ENCODE measurements around the gene ADAMTSL1. TPM values are rescaled to one million over a fixed set of nuclear protein-coding genes. Genes with fewer than 3 reads are reported as not detected.

The ADAMTSL1 gene
- total and polyA plus RNA-seq, 2 of the 8 experiments (the other 6 are each of a cell fraction or from before 2014, with no cell fraction given) = 0.84 to 1.1 TPM

- H2AK5ac ChIP-seq (ENCODE audit: low read depth, low read length) = no peak overlapping the region
- H2BK5ac ChIP-seq (ENCODE audit: low read depth, low read length) = no peak overlapping the region
- DNase-seq (ENCODE audit: low read depth in 1 of 2, low spot score in 2 of 2) (no peak), FAIRE-seq (no peak)
- no peak overlapping the region for H4K8ac ChIP-seq (ENCODE audit: extremely low read depth, insufficient read depth, low read length)
- H3K4me2 ChIP-seq (ENCODE audit: insufficient read depth in 1 of 2, low read depth in 2 of 2, low read length in 2 of 2) = no peak overlapping the region
- H3K4me3 ChIP-seq (ENCODE audit: extremely low read depth in 1 of 4, insufficient read depth in 2 of 4, low read depth in 3 of 4, low read length in 4 of 4) = no peak overlapping the region
- no peak overlapping the region for H2BK12ac ChIP-seq (ENCODE audit: low read depth, low read length)
- ChIA-PET POLR2A (ENCODE audit: partially characterized antibody) (no interaction called here), CTCF (ENCODE audit: partially characterized antibody) (interaction anchor here (0.6 to 1.5 kb wide), 3 partner anchors 69 to 318 kb away, joined by 3 to 4 read pairs (median 3); no protein-coding TSS in a partner anchor)
- no peak overlapping the region for H3K9ac ChIP-seq (replicated peaks in 1 of 4; ENCODE audit: extremely low read depth in 1 of 4, low read depth in 3 of 4, low read length in 3 of 4)
- no peaks in the 10 kb centered on the region for H3K27me3 ChIP-seq (replicated peaks in 1 of 4; ENCODE audit: control insufficient read depth in 3 of 4, extremely low read depth in 1 of 4, insufficient read depth in 3 of 4, low read length in 3 of 4)
- no peak overlapping the region for H3K18ac ChIP-seq (ENCODE audit: extremely low read depth, low read length)
- no peak overlapping the region for H2AFZ ChIP-seq (ENCODE audit: low read length)
- whole genome bisulfite sequencing, 2 experiments (ENCODE audit: extremely low coverage in 1 of 2, insufficient coverage in 1 of 2, insufficient read length in 1 of 2, insufficient replicate concordance in 2 of 2, low coverage in 1 of 2, low lambda C conversion rate in 2 of 2, missing lambda C conversion rate in 1 of 2) = 90% methylated on average over 10 of the region's 10 CpGs; no CpG with 5 or more reads in 1 of the 2 experiments
- H3K23me2 ChIP-seq (ENCODE audit: low read depth, low read length) = no peaks in the 10 kb centered on the region
- H3K27ac ChIP-seq (ENCODE audit: low read depth, low read length) = no peak overlapping the region
- H3K79me1 ChIP-seq (ENCODE audit: low read depth, low read length) = no peaks in the 10 kb centered on the region
- H4K91ac ChIP-seq (replicated peaks; ENCODE audit: insufficient read length, low read length) = no peak overlapping the region
- H2BK15ac ChIP-seq (ENCODE audit: low read length) = no peak overlapping the region
- H3K4me1 ChIP-seq (replicated peaks in 1 of 4; ENCODE audit: control insufficient read depth in 3 of 4, insufficient read depth in 4 of 4, low read length in 3 of 4) = no peaks in the 10 kb centered on the region
- H3K9me3 ChIP-seq (ENCODE audit: insufficient read depth in 2 of 2, low read depth in 1 of 2, low read length in 1 of 2) = no peaks in the 10 kb centered on the region
- H3K56ac ChIP-seq (replicated peaks; ENCODE audit: insufficient read length, low read depth, low read length) = no peak overlapping the region
- no peak overlapping the region for H4K5ac ChIP-seq (ENCODE audit: insufficient read length, low read depth, low read length)
- H3K4ac ChIP-seq (replicated peaks; ENCODE audit: insufficient read length, low read depth, low read length) = no peak overlapping the region
- H3K36me3 ChIP-seq (ENCODE audit: control insufficient read depth in 2 of 4, insufficient read depth in 4 of 4, low read length in 3 of 4) = no peaks in the 10 kb centered on the region
- no peak overlapping the region for H2BK20ac ChIP-seq (ENCODE audit: low read length)
- H3K14ac ChIP-seq (ENCODE audit: insufficient read length) = no peak overlapping the region
- no peaks in the 10 kb centered on the region for H3K79me2 ChIP-seq (ENCODE audit: control insufficient read depth in 1 of 2, insufficient read depth in 2 of 2, low read length in 2 of 2)
- TF ChIP-seq GABPA (IDR thresholded peaks at IDR 0.05; ENCODE audit: borderline replicate concordance, insufficient read depth, low read length) = no peak
- TF ChIP-seq NRF1 (IDR thresholded peaks at IDR 0.05; ENCODE audit: low read depth, low read length) = no peak
- TF ChIP-seq JUN (IDR thresholded peaks at IDR 0.05; ENCODE audit: low read depth, low read length) = no peak
- TF ChIP-seq KDM4A (IDR thresholded peaks at IDR 0.05; ENCODE audit: low read depth, low read length, severe bottlenecking) = no peak
- TF ChIP-seq ATF2 (IDR thresholded peaks at IDR 0.05; ENCODE audit: low read length) = no peak
- no peak for TF ChIP-seq TCF12 (IDR thresholded peaks at IDR 0.05; ENCODE audit: low read depth, low read length)
- H2BK120ac ChIP-seq (replicated peaks; ENCODE audit: low read depth, low read length) = no peak overlapping the region
- peaks cover 0 to 1% of the 10 kb centered on the region in 2 experiments for H4K20me1 ChIP-seq (replicated peaks in 1 of 2; ENCODE audit: control insufficient read depth in 1 of 2, insufficient read depth in 2 of 2, low read length in 2 of 2)
- no peak overlapping the region for H3K23ac ChIP-seq (ENCODE audit: insufficient read length)
Observed at GRCh38 chr9:18721267-18721994, 247.5 kb downstream of the ADAMTSL1 start.

Data from H1 (cell line).